Measurements from ENCODE around the gene PPP1R15B.

- TF ChIP-seq CTCF (conservative IDR thresholded peaks at IDR 0.05; ENCODE audit: low read depth, low read length) (no peak), MAZ (IDR thresholded peaks at IDR 0.05; ENCODE audit: borderline replicate concordance, low read depth, low read length) (no peak), RAD21 (IDR thresholded peaks at IDR 0.05; ENCODE audit: low read length) (no peak), MXI1 (IDR thresholded peaks at IDR 0.05; ENCODE audit: borderline replicate concordance, low read depth, low read length) (no peak)
Measured at GRCh38 chr1:204361781-204362180, 49.8 kb downstream of the PPP1R15B start.
